Activated naive CD8-positive, alpha-beta T cell treated with anti-CD3 and anti-CD28 coated beads for 36 hours (primary cell): ENCODE results near the gene VSIG8. TPM values are rescaled to one million over a fixed set of nuclear protein-coding genes. Genes with fewer than 3 reads are reported as not detected.
A peak's percentile ranks its signal among the peaks of the same experiment; 100 is the strongest.

Experiments
- DNase-seq: peaks from one replicate; pipeline ENCODE4 v3.0.0; 2021
- H3K27ac Mint-ChIP-seq: one replicate; pipeline ENCODE4 v1.8.0; 2022; ENCODE audit warnings: mild to moderate bottlenecking, moderate library complexity, mixed read lengths
- H3K27me3 Mint-ChIP-seq: one replicate; pipeline ENCODE4 v1.8.0; 2022; ENCODE audit warnings: mild to moderate bottlenecking, mixed read lengths
- H3K36me3 Mint-ChIP-seq: one replicate; pipeline ENCODE4 v1.8.0; 2021; ENCODE audit warnings: mild to moderate bottlenecking, mixed read lengths
- H3K4me1 Mint-ChIP-seq: one replicate; pipeline ENCODE4 v1.8.0; 2021; ENCODE audit warnings: mixed read lengths
- H3K4me3 Mint-ChIP-seq: one replicate; pipeline ENCODE4 v1.8.0; 2022; ENCODE audit warnings: mild to moderate bottlenecking, moderate library complexity, mixed read lengths
- H3K9me3 Mint-ChIP-seq: one replicate; pipeline ENCODE4 v1.8.0; 2022; ENCODE audit warnings: mixed read lengths
- total RNA-seq, 2 experiments: library from RNA; stranded (reverse); gene quantifications; one replicate each; pipeline ENCODE4 v1.2.3, GENCODE V29; 2021

Gene VSIG8
- total RNA-seq, 2 experiments from 2014 or later, result not detected

DNA sequence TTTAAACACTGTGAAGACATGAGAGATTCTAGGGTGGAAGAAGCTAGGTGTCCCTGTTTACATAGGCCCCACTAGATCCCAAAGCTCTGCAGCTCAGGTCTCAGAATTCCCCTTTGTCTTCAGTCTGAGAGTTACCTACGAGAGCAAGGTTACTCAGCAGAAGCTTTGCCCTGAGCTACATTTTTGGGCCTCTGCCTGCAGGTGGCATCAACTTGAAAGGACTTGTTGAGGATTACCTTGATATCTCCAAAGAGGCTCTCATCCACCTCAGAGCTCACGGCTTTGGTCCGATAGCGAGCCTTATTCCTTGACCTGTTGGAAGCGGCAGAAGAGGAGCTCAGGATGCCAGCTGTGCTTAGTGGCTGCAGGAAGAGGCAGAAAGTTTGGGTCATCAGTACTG lies 30.5 kb upstream of the VSIG8 start:
- Mint-ChIP-seq H3K27me3 (no peaks in the 10 kb centered on the region), H3K4me1 (peaks cover 17% of the 10 kb centered on the region), H3K4me3 (no peak overlapping the region), H3K9me3 (no peaks in the 10 kb centered on the region), H3K27ac (no peak overlapping the region), H3K36me3 (no peaks in the 10 kb centered on the region)
- DNase-seq, result no peak

- Mint-ChIP-seq H3K27ac (peak overlapping the region; percentile 21), H3K36me3 (no peaks in the 10 kb centered on the region), H3K4me1 (peaks cover 17% of the 10 kb centered on the region), H3K4me3 (no peak overlapping the region), H3K27me3 (no peaks in the 10 kb centered on the region), H3K9me3 (no peaks in the 10 kb centered on the region)
- DNase-seq, result peak; percentile 76
Observed at GRCh38 chr1:159891275-159892157, 29.1 kb upstream of the VSIG8 start.

DNA sequence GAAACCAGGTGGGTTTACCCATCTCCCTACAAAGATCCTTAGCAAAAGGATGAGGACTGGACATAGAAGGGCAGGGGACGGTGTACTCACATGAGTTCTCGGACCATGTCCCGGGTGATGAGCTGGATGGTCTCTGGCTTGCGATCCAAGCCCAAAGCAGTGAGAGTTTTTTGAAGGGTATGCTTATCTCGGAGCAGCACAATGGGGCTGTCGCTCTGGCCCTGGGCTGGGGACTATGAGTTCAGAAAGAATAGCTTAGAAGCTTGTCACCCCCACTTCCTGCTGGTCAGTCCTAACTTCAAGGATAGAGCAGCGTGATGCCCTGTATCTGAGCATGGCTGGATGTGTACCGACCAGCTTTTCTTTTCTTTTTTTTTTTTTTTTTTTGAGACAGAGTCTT lies 27.9 kb upstream of the VSIG8 start:
- no peak for DNase-seq
- Mint-ChIP-seq H3K4me1 (peaks cover 17% of the 10 kb centered on the region), H3K4me3 (no peak overlapping the region), H3K36me3 (no peaks in the 10 kb centered on the region), H3K9me3 (no peaks in the 10 kb centered on the region), H3K27me3 (no peaks in the 10 kb centered on the region), H3K27ac (no peak overlapping the region)

- Mint-ChIP-seq H3K4me1 (peaks cover 17% of the 10 kb centered on the region), H3K4me3 (no peak overlapping the region), H3K9me3 (no peaks in the 10 kb centered on the region), H3K36me3 (no peaks in the 10 kb centered on the region), H3K27ac (no peak overlapping the region), H3K27me3 (no peaks in the 10 kb centered on the region)
- DNase-seq, result no peak
Observed at GRCh38 chr1:159889821-159890252, 27.4 kb upstream of the VSIG8 start.

GRCh38 chr1:159889202-159889601 lies 26.7 kb upstream of the VSIG8 start:
- no peaks in the 10 kb centered on the region for H3K27me3 Mint-ChIP-seq
- H3K36me3 Mint-ChIP-seq, result no peaks in the 10 kb centered on the region
- no peak overlapping the region for H3K4me3 Mint-ChIP-seq
- no peak overlapping the region for H3K27ac Mint-ChIP-seq
- peaks cover 17% of the 10 kb centered on the region for H3K4me1 Mint-ChIP-seq
- no peak for DNase-seq
- H3K9me3 Mint-ChIP-seq, result no peaks in the 10 kb centered on the region

DNA sequence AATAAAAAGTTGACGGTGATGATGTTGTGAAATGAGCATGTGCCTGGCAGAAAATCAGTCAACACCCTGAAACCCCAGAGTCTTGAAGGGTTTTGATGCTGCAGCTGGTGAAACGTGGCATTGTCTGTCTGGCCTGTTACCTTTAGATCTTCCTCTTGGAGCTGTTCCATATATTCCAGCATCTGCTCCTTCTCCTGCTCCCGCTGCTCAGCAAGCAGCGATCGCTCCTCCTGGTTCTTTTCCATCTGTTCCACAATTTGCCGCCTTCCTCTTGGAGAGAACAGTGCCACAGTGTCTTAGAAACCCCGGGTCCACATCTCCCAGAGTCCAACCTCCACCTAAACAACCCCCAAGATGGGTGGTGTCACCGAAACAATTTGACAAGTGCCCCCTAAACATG lies 21.8 kb upstream of the VSIG8 start:
- H3K27ac Mint-ChIP-seq, result no peak overlapping the region
- no peak for DNase-seq
- H3K4me1 Mint-ChIP-seq, result peaks cover 2% of the 10 kb centered on the region
- H3K4me3 Mint-ChIP-seq, result no peak overlapping the region
- no peaks in the 10 kb centered on the region for H3K36me3 Mint-ChIP-seq
- no peaks in the 10 kb centered on the region for H3K9me3 Mint-ChIP-seq
- H3K27me3 Mint-ChIP-seq, result no peaks in the 10 kb centered on the region

GRCh38 chr1:159883134-159883533 lies 20.7 kb upstream of the VSIG8 start:
- no peaks in the 10 kb centered on the region for H3K27me3 Mint-ChIP-seq
- no peak for DNase-seq
- no peaks in the 10 kb centered on the region for H3K4me1 Mint-ChIP-seq
- H3K9me3 Mint-ChIP-seq, result no peaks in the 10 kb centered on the region
- H3K36me3 Mint-ChIP-seq, result no peaks in the 10 kb centered on the region
- H3K27ac Mint-ChIP-seq, result no peak overlapping the region
- H3K4me3 Mint-ChIP-seq, result no peak overlapping the region

- no peak overlapping the region for H3K4me3 Mint-ChIP-seq
- H3K27me3 Mint-ChIP-seq, result no peaks in the 10 kb centered on the region
- H3K36me3 Mint-ChIP-seq, result no peaks in the 10 kb centered on the region
- no peaks in the 10 kb centered on the region for H3K4me1 Mint-ChIP-seq
- no peak for DNase-seq
- H3K27ac Mint-ChIP-seq, result no peak overlapping the region
- H3K9me3 Mint-ChIP-seq, result no peaks in the 10 kb centered on the region
Observed at GRCh38 chr1:159882527-159882862, 20.0 kb upstream of the VSIG8 start.

DNA sequence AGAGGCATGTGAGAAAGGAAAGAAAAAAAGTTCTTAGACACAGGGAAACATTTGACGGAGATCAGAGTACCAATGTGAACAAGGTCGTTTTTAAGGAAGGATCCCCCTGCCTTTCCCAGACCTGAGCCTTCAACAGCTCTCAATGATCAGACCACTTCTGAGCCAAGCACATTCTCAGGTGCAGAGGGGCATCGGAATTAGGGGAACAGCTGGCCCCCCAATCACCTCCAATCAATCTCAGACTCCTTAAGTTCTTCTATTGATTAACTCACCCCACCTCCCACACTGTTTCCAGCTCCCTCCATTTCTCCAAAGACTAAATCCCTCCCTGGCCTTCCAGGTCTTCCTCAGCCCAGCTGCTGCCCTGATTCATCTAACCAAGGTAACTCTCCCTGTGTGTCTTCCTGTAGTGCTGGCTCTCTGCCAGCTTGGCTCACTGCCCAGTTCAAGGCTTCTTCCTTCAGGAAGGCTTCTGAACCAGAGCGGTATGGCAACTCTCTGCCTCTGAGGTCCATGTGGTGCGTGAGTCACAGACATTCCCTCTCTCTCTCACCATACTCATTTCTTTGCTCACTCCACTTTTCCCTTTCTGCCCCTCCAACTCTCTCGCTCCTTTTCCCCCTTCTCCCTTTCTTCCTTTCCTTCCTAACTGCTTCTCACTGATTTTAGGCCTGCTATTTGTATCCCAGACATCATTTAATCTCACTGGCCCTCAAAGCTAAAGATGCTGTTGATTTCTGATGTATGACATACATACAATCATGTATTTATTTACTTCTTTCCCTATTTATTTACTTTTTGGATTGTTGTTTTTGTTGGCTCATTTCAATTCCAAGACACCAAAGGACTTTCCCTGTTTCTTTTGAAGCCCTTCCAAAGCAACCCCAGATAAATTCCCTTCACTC lies 19.4 kb upstream of the VSIG8 start:
- DNase-seq, result no peak
- Mint-ChIP-seq H3K9me3 (no peaks in the 10 kb centered on the region), H3K27me3 (no peaks in the 10 kb centered on the region)

DNA sequence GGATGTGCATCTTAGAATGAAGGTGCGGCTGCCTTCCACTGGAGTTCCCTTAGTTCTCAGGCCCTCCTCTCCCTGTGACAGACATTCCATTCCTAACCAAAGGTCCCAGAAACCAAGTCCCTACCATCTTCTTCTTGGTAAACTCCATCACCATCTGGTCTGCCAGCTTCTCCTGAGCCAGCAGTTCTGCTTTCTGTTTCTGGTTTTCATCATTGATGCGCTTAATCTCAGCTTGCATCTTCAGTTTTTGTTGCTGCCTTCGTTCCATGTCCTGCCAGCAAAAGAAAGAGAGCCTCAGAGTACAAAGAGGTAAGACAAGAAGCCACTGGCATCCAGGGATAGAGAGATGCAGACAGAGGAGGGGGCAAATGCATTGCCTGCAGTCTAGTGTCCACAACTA lies 18.0 kb upstream of the VSIG8 start:
- no peaks in the 10 kb centered on the region for H3K4me1 Mint-ChIP-seq
- no peak for DNase-seq
- no peak overlapping the region for H3K27ac Mint-ChIP-seq
- H3K36me3 Mint-ChIP-seq, result no peaks in the 10 kb centered on the region
- H3K27me3 Mint-ChIP-seq, result no peaks in the 10 kb centered on the region
- H3K4me3 Mint-ChIP-seq, result no peak overlapping the region
- H3K9me3 Mint-ChIP-seq, result no peaks in the 10 kb centered on the region

More for the DNA sequence above, 19.4 kb upstream of the VSIG8 start:
- no peak overlapping the region for H3K4me3 Mint-ChIP-seq
- no peaks in the 10 kb centered on the region for H3K36me3 Mint-ChIP-seq
- H3K27ac Mint-ChIP-seq, result no peak overlapping the region
- H3K4me1 Mint-ChIP-seq, result no peaks in the 10 kb centered on the region

GRCh38 chr1:159879977-159880376 lies 17.5 kb upstream of the VSIG8 start:
- Mint-ChIP-seq H3K4me3 (no peak overlapping the region), H3K36me3 (no peaks in the 10 kb centered on the region), H3K9me3 (no peaks in the 10 kb centered on the region), H3K27ac (no peak overlapping the region), H3K4me1 (no peaks in the 10 kb centered on the region), H3K27me3 (no peaks in the 10 kb centered on the region)
- no peak for DNase-seq

DNA sequence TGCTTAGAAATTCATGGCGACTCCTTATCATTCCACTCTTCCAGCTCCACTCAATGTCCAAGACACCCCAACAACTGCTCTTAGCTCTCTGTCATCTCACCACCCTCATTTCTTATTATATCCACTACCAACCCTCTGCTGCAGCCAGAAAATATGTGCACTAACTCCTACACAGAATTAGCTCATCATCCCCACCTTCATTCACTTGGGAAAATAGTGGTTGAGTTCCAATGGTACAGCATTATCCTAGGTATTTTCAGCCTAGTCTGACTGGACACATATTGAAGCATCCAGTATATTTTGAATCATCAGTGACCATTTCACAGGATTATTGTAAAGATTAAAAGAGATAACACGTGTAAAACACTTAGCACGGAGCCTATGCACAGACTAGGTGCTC lies 16.7 kb upstream of the VSIG8 start:
- H3K9me3 Mint-ChIP-seq, result no peaks in the 10 kb centered on the region
- no peaks in the 10 kb centered on the region for H3K4me1 Mint-ChIP-seq
- H3K27ac Mint-ChIP-seq, result no peak overlapping the region
- H3K36me3 Mint-ChIP-seq, result no peaks in the 10 kb centered on the region
- no peak overlapping the region for H3K4me3 Mint-ChIP-seq
- H3K27me3 Mint-ChIP-seq, result peaks cover 3% of the 10 kb centered on the region
- DNase-seq, result no peak

DNA sequence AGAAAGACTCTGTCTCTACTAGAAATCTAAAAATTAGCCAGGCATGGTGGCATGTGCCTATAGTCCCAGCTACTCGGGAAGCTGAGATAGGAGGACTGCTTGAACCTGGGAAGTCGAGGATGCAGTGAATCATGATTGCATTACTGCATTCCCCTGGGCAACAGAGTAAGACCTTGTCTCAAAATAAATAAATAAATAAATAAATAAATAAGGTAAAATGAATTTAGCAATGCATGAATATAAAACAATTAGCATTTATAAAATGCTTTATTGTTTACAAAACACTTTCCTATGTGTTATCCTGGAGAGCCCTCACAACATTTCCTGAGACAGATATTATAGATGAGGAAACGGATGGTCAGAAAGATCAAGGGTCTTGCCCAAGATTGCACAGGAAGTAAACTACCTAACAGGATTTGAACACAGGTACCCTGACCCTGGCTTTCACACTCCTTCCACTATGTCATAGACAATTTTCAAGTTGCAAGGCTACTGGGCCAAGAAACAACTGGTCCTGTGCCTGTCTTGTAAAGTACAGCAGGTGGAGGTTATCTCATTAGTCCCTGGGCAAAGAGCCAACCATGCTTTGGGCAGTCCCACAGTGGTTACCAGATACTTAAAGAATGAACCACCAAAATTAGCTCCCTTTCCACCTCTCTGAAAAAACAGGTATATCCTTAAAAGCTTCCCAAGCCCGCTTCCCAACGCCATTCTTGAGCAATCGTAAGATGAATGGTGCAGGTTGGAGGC lies 15.4 kb upstream of the VSIG8 start:
- Mint-ChIP-seq H3K9me3 (no peaks in the 10 kb centered on the region), H3K4me1 (no peaks in the 10 kb centered on the region), H3K27ac (no peak overlapping the region), H3K36me3 (no peaks in the 10 kb centered on the region), H3K4me3 (no peak overlapping the region), H3K27me3 (peaks cover 12% of the 10 kb centered on the region)
- DNase-seq, result no peak

- Mint-ChIP-seq H3K36me3 (no peaks in the 10 kb centered on the region), H3K27ac (no peak overlapping the region), H3K4me1 (peaks cover 8% of the 10 kb centered on the region), H3K27me3 (peaks cover 21% of the 10 kb centered on the region), H3K9me3 (no peaks in the 10 kb centered on the region), H3K4me3 (no peak overlapping the region)
- no peak for DNase-seq
Observed at GRCh38 chr1:159873530-159874143, 11.2 kb upstream of the VSIG8 start.

DNA sequence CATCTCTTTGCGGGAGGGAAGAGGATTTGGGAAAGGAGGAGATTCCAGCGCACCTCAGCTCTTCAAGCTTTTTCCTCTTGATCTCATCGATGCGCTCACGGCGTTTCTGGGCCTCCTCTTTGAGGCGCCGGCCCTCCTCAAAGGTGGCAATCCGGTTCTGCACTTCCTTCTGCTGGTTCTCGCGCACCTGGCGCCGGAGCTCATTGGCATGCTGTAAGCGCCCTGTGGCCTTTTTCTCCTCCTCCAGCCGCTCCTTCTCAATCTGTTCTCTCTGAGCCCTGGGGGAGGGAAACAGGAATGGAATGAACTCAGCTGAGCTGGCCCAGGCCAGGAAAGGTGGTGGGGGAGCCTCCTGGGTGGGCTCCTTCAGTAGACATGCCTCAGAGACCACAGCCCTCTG lies 10.4 kb upstream of the VSIG8 start:
- Mint-ChIP-seq H3K27me3 (peaks cover 21% of the 10 kb centered on the region), H3K4me3 (no peak overlapping the region), H3K9me3 (no peaks in the 10 kb centered on the region), H3K27ac (no peak overlapping the region), H3K36me3 (no peaks in the 10 kb centered on the region), H3K4me1 (peaks cover 8% of the 10 kb centered on the region)
- no peak for DNase-seq
